Measurements from ENCODE around the gene FIG4.
"Not testable (repeated sequence)": the region's sequence is repeated elsewhere in the genome, so short reads cannot be mapped to it uniquely, and the experiment has no call there.

The FIG4 gene

DNA sequence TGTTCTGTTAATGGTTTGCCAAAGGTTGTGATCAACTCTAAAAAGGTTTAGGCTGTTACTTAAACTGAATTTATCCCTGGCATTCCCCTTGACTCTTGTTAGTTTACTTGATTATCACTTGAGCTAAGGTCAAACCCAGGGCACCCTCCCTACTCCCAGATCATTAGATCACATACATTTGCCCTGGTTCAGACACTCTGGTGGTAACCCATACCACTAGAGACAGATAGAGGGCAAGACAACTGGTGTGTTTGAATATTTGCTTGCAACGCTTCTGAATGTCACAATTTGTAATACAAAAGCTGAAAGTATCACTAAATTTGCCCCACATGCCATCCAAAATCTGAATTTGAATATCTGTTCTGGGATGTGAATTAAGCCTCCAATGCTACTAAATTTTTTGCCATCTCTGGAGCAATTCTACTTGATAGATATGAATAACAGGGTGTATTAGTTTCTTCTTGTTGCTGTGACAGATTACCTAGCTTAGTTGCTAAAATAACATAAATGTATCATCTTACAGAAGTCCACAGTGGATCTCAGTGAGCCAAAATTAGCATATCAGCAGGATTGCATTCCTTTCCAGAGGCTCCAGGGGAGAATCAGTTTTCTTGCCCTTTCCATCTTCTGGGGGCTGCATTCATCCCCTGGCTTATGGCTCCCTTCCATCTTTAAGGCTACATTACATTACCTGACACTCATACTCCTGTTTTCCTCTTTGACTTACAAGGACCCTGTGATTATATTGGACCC, 45.4 kb downstream of the FIG4 start:
- no peaks in the 10 kb centered on the region for H3K27me3 ChIP-seq (replicated peaks)
- no peak overlapping the region for H3K4me3 ChIP-seq (ENCODE audit: low read depth, low read length)
- TF ChIP-seq, protein P1, sequence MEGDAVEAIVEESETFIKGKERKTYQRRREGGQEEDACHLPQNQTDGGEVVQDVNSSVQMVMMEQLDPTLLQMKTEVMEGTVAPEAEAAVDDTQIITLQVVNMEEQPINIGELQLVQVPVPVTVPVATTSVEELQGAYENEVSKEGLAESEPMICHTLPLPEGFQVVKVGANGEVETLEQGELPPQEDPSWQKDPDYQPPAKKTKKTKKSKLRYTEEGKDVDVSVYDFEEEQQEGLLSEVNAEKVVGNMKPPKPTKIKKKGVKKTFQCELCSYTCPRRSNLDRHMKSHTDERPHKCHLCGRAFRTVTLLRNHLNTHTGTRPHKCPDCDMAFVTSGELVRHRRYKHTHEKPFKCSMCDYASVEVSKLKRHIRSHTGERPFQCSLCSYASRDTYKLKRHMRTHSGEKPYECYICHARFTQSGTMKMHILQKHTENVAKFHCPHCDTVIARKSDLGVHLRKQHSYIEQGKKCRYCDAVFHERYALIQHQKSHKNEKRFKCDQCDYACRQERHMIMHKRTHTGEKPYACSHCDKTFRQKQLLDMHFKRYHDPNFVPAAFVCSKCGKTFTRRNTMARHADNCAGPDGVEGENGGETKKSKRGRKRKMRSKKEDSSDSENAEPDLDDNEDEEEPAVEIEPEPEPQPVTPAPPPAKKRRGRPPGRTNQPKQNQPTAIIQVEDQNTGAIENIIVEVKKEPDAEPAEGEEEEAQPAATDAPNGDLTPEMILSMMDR (IDR thresholded peaks at IDR 0.05; ENCODE audit: low read depth, low read length, missing control alignments) = no peak
- in situ Hi-C loops (cut with HindIII; ENCODE audit: low pct_ligation_motif_present, low sequenced_read_pairs) = no loop called here
- no peaks in the 10 kb centered on the region for H3K36me3 ChIP-seq (replicated peaks)
- no peak overlapping the region for H3K27ac ChIP-seq
- no peak for DNase-seq

DNA sequence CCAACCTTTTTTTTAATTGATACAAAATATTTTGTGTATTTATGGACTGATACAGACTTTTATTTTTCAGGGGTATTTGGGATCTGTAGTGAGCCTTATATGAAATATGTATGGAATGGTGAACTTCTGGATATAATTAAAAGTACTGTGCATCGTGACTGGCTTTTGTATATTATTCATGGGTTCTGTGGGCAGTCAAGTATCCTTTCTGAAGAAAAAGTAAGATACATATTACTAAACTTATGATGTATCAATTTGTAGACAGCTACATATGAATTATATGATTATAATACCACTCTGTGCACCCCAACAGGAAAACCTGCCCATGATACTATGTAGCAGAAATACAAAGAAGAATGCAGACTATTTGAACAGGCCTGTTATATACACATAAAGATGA, 47.2 kb downstream of the FIG4 start:
- Histone ChIP-seq H3K27ac (no peak overlapping the region), H3K36me3 (replicated peaks) (no peaks in the 10 kb centered on the region), H3K4me3 (ENCODE audit: low read depth, low read length) (no peak overlapping the region), H3K27me3 (replicated peaks) (no peaks in the 10 kb centered on the region)
- in situ Hi-C loops (cut with HindIII; ENCODE audit: low pct_ligation_motif_present, low sequenced_read_pairs) = no loop called here
- TF ChIP-seq, protein P1 (IDR thresholded peaks at IDR 0.05; ENCODE audit: low read depth, low read length, missing control alignments) = no peak
- no peak for DNase-seq

DNA sequence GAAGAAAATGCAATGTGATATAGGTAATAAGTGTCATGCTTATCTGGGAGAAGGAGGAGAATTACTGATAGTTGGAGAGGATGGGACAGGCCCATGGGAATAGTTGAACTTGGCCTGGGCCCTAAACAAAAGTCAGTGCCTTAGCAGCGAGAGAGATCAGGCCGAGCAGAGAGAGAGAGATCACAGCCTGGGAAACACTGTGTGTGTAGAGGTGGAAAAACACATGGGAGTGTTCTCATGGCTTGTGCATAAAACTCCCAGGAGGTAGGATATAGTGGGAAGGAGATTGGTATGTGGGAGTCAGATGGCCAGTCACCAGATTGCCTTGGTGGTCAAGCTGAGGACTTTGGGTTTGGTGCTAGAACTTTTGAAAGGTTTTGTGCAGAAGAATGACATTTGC, 47.6 kb downstream of the FIG4 start:
- Histone ChIP-seq H3K4me3 (ENCODE audit: low read depth, low read length) (no peak overlapping the region), H3K27me3 (replicated peaks) (no peaks in the 10 kb centered on the region), H3K27ac (no peak overlapping the region), H3K36me3 (replicated peaks) (no peaks in the 10 kb centered on the region)
- TF ChIP-seq, protein P1 (IDR thresholded peaks at IDR 0.05; ENCODE audit: low read depth, low read length, missing control alignments) = no peak
- no peak for DNase-seq
- in situ Hi-C loops (cut with HindIII; ENCODE audit: low pct_ligation_motif_present, low sequenced_read_pairs) = no loop called here

DNA sequence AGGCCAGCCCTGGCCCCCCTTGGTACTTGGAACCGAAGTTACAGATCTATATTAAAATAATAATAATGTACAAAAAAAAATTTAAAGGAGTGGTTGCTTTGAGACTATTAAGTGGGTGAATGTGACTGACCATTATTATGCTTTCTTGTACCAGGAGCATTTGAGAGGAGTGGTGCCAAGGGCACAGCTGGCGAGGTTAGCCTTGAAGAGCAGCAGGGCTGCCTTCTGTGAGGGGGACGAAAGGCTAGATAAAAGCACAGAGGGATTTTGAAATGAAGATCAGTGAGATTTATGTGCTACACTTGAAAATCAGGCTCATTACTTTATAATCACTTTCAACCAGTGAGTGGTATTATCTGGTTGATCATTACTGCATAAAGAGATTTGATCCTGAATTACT, 48.6 kb downstream of the FIG4 start:
- in situ Hi-C loops (cut with HindIII; ENCODE audit: low pct_ligation_motif_present, low sequenced_read_pairs) = no loop called here
- DNase-seq = no peak
- Histone ChIP-seq H3K27ac (no peak overlapping the region), H3K27me3 (replicated peaks) (no peaks in the 10 kb centered on the region), H3K4me3 (ENCODE audit: low read depth, low read length) (no peak overlapping the region), H3K36me3 (replicated peaks) (no peaks in the 10 kb centered on the region)
- TF ChIP-seq, protein P1 (IDR thresholded peaks at IDR 0.05; ENCODE audit: low read depth, low read length, missing control alignments) = no peak

DNA sequence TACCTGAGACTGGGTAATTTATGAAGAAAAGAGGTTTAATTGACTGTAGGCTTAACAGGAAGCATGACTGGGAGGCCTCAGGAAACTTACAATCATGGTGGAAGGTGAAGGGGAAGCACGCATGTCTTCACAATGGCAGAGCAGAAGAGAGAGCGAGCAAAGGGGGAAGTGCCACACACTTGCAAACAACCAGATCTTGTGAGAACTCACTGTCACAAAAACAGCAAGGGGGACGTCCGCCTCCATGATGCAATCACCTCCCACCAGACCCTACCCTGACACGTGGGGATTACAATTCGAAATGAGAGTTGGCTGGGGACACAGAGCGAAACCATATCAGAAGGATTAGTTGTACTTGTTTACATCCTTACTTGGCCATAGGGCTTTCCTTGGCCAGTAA, 49.7 kb downstream of the FIG4 start:
- H3K36me3 ChIP-seq (replicated peaks) = no peaks in the 10 kb centered on the region
- H3K4me3 ChIP-seq (ENCODE audit: low read depth, low read length) = no peak overlapping the region
- no peak overlapping the region for H3K27ac ChIP-seq
- no peak for DNase-seq
- TF ChIP-seq, protein P1 (IDR thresholded peaks at IDR 0.05; ENCODE audit: low read depth, low read length, missing control alignments) = no peak
- H3K27me3 ChIP-seq (replicated peaks) = no peaks in the 10 kb centered on the region
- in situ Hi-C loops (cut with HindIII; ENCODE audit: low pct_ligation_motif_present, low sequenced_read_pairs) = no loop called here

DNA sequence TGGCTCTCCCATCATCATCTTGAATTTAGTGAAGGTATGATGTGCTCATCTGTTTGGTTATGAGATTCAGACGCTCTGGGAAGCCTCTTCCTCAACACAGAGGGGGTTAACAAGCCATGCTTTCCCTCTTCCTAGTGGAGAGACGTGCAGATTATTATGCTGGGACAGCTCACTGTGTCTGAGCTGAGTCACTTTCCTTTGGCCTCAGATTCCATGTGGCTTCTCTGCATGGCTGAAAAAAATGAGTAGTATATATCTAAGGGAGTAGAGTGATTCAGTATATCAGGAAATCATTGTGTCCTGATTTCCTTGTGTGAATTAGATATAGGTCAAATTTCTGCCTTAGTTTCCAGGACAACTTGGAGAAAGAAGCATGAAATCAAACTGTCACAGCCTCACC, 52.6 kb downstream of the FIG4 start:
- no peaks in the 10 kb centered on the region for H3K27me3 ChIP-seq (replicated peaks)
- no peak overlapping the region for H3K27ac ChIP-seq
- no peak overlapping the region for H3K4me3 ChIP-seq (ENCODE audit: low read depth, low read length)
- peak; percentile 85 for DNase-seq
- in situ Hi-C loops (cut with HindIII; ENCODE audit: low pct_ligation_motif_present, low sequenced_read_pairs) = no loop called here
- TF ChIP-seq, protein P1 (IDR thresholded peaks at IDR 0.05; ENCODE audit: low read depth, low read length, missing control alignments) = no peak
- no peaks in the 10 kb centered on the region for H3K36me3 ChIP-seq (replicated peaks)

DNA sequence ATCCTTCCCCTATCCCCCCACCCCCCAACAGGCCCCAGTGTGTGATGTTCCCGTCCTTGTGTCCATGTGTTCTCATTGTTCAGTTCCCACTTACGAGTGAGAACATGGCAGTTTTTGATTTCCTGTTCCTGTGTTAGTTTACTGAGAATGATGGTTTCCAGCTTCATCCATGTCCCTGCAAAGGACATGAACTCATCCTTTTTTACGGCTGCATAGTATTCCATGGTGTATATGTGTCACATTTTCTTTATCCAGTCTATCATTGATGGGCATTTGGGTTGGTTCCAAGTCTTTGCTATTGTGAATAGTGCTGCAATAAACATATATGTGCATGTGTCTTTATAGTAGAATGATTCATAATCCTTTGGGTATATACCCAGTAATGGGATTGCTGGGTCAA, 53.7 kb downstream of the FIG4 start:
- H3K27me3 ChIP-seq (replicated peaks); H3K36me3 ChIP-seq (replicated peaks): not testable (repeated sequence)

More for the DNA sequence above, 53.7 kb downstream of the FIG4 start:
- DNase-seq; H3K4me3 ChIP-seq (ENCODE audit: low read depth, low read length); in situ Hi-C loops (cut with HindIII; ENCODE audit: low pct_ligation_motif_present, low sequenced_read_pairs); H3K27ac ChIP-seq: not testable (repeated sequence)
